CD4-positive, alpha-beta T cell treated with Interleukin-6 at 100 ng/mL for 8 hours (primary cell): Measurements from ENCODE around the gene LYG2.
"Not testable (repeated sequence)": the region's sequence is repeated elsewhere in the genome, so short reads cannot be mapped to it uniquely, and the experiment has no call there.

Source experiments
- DNase-seq: peaks from one replicate; pipeline ENCODE4 v3.0.0-alpha.2; 2020; ENCODE audit warnings: mixed read lengths, low spot score

LYG2 gene

GRCh38 chr2:99201959-99202678 is 53.3 kb downstream of the LYG2 start:
- no peak for DNase-seq

- no peak for DNase-seq
Measured at GRCh38 chr2:99200076-99200800, 55.2 kb downstream of the LYG2 start.

- DNase-seq, result no peak
Measured at GRCh38 chr2:99198103-99198841, 57.2 kb downstream of the LYG2 start.

GRCh38 chr2:99192364-99192763 is 63.1 kb downstream of the LYG2 start:
- DNase-seq, result not testable (repeated sequence)
